Spleen (tissue), 11 donors: ENCODE results near the gene IQGAP2. TPM values are rescaled to one million over a fixed set of nuclear protein-coding genes. Genes with fewer than 3 reads are reported as not detected.

Experiments used
- DNase-seq: peaks from one replicate; pipeline ENCODE4 v3.0.0-alpha.2; 2020
- H3K27ac ChIP-seq, 8 donors: fragments of 200-600 bp; sonication (generic) in 7 of 8; 1 replicate in 4 of 8; 2 replicates in 4 of 8; pipeline versions ENCODE4 v1.5.0 to v1.8.0; 2016 to 2021; ENCODE audit warnings: inconsistent platforms in 4 of 8, mild to moderate bottlenecking in 4 of 8, moderate library complexity in 1 of 8
- H3K27me3 ChIP-seq, 7 donors: fragments of 200-600 bp; sonication (generic) in 6 of 7; replicated peaks in 1 of 7; 1 replicate in 4 of 7; 2 replicates in 3 of 7; pipeline versions ENCODE4 v1.5.0 to v1.8.0; 2016 to 2021; ENCODE audit warnings: inconsistent platforms in 3 of 7, mild to moderate bottlenecking in 1 of 7
- H3K36me3 ChIP-seq, 6 donors: fragments of 200-600 bp; sonication (generic) in 5 of 6; 1 replicate in 4 of 6; 2 replicates in 2 of 6; pipeline versions ENCODE4 v1.5.0 to v1.8.0; 2016 to 2021; ENCODE audit warnings: inconsistent platforms in 2 of 6
- H3K4me1 ChIP-seq, 6 donors: fragments of 200-600 bp; sonication (generic) in 5 of 6; 1 replicate in 3 of 6; 2 replicates in 3 of 6; pipeline versions ENCODE4 v1.5.0 to v1.8.0; 2016 to 2021; ENCODE audit warnings: inconsistent platforms in 3 of 6
- H3K4me3 ChIP-seq, 8 donors: fragments of 200-600 bp; sonication (generic) in 7 of 8; 1 replicate in 4 of 8; 2 replicates in 4 of 8; pipeline versions ENCODE4 v1.5.0 to v1.8.0; 2016 to 2021; ENCODE audit warnings: inconsistent platforms in 4 of 8, mild to moderate bottlenecking in 4 of 8, moderate library complexity in 2 of 8
- H3K9me3 ChIP-seq, 8 donors: fragments of 200-600 bp; sonication (generic) in 7 of 8; 1 replicate in 4 of 8; 2 replicates in 4 of 8; pipeline versions ENCODE4 v1.5.0 to v1.8.0; 2016 to 2021; ENCODE audit warnings: inconsistent platforms in 4 of 8
- CTCF ChIP-seq, 11 experiments: fragments of 200-600 bp in 7 of 11; fragments of 450-650 bp in 4 of 11; sonication (generic) in 4 of 11; IDR thresholded peaks in 8 of 11; conservative IDR thresholded peaks in 3 of 11; 1 replicate in 7 of 11; 2 replicates in 4 of 11; pipeline versions ENCODE4 v1.4.0 to v1.8.0; 2016 to 2021; ENCODE audit warnings: antibody characterized with exemption in 11 of 11, inconsistent platforms in 4 of 11, mild to moderate bottlenecking in 1 of 11
- POLR2A ChIP-seq, 3 donors: fragments of 450-650 bp; IDR thresholded peaks; one replicate each; pipeline ENCODE4 v1.5.1; 2017; ENCODE audit warnings: antibody characterized with exemption in 3 of 3, mild to moderate bottlenecking in 1 of 3
- POLR2AphosphoS5 ChIP-seq, 3 donors: sonication (generic); formaldehyde crosslinking; IDR thresholded peaks; one replicate each; pipeline ENCODE4 v1.5.1; 2017; ENCODE audit warnings: antibody characterized with exemption in 3 of 3
- WGBS, 5 donors: extraction: QIAGEN DNeasy Blood & Tissue Kit in 3 of 5; methylation state at CpG; one replicate each; pipeline versions ENCODE4 v1.1.5 to v1.1.7; 2013 to 2018; 5-methylcytosine and 5-hydroxymethylcytosine counted together
- intact Hi-C: fragments of 100-400 bp; cut with DNase I; formaldehyde crosslinking; loops from one replicate; pipeline ENCODE4 v1.15.0; 2023; ENCODE audit warnings: low total_unique reads
- polyA plus RNA-seq, 3 donors: library from polyadenylated mRNA; stranded (reverse); fragments of 200-250 nt; gene quantifications; one replicate each; pipeline ENCODE4 v1.2.1, GENCODE V29; 2013
- total RNA-seq, 7 donors: library from RNA; depleted of rRNA in 3 of 7; stranded (reverse); fragments of >200 nt in 3 of 7; fragmentation: NEBNext Ultra II Directional in 4 of 7; extraction: Animal tissue kit (Norgen Biotek cat#: 25700) in 4 of 7; gene quantifications; one replicate each; pipeline versions ENCODE4 v1.1.0 to v1.2.1, GENCODE V29; 2016 to 2021
- donor health status: healthy with polysubstance abuse.
- donor health status: DM: no; HTN: no; CAD: no; lungs with moderate emphysema.
- donor health status: DM: no; HTN: no; CAD: no.
- donor health status: Bipolar disorder and iron deficiency.
- donor health status: healthy.
- donor health status: DM: no; HTN: no; CAD: no.
- donor health status: DM: yes; HTN: yes; CAD: no.

Gene IQGAP2
- total and polyA plus RNA-seq, 10 donors: 9.3 to 83.6 (median 52.8) TPM

GRCh38 chr5:76500633-76501393 is 97.7 kb downstream of the IQGAP2 start:
- no peaks in the 10 kb centered on the region for H3K27me3 ChIP-seq
- no peak overlapping the region for H3K27ac ChIP-seq
- no peak overlapping the region for H3K4me3 ChIP-seq
- no peak for DNase-seq
- peaks cover 0 to 15% (median 0%) of the 10 kb centered on the region in 6 donors for H3K4me1 ChIP-seq
- TF ChIP-seq POLR2A (IDR thresholded peaks at IDR 0.05): no peak
- no peak for TF ChIP-seq CTCF (IDR thresholded peaks at IDR 0.05 in 8 of 11, conservative IDR thresholded peaks at IDR 0.05 in 3 of 11)
- no peak for TF ChIP-seq POLR2AphosphoS5 (IDR thresholded peaks at IDR 0.05)
- intact Hi-C loops: no loop called here
- no peaks in the 10 kb centered on the region for H3K9me3 ChIP-seq
- H3K36me3 ChIP-seq: no peaks in the 10 kb centered on the region
- WGBS, 5 donors: 76 to 89% (median 86%) methylated on average over 5 of the region's 5 CpGs

- no peak for DNase-seq
- Histone ChIP-seq H3K36me3 (no peaks in the 10 kb centered on the region), H3K9me3 (no peaks in the 10 kb centered on the region), H3K27ac (no peak overlapping the region), H3K27me3 (no peaks in the 10 kb centered on the region), H3K4me1 (peaks cover 0 to 15% (median 0%) of the 10 kb centered on the region in 6 donors), H3K4me3 (no peak overlapping the region)
- intact Hi-C loops: no loop called here
- WGBS, 5 donors: 70 to 79% (median 77%) methylated on average over 4 of the region's 4 CpGs
- TF ChIP-seq POLR2AphosphoS5 (IDR thresholded peaks at IDR 0.05) (no peak), CTCF (IDR thresholded peaks at IDR 0.05 in 8 of 11, conservative IDR thresholded peaks at IDR 0.05 in 3 of 11) (no peak), POLR2A (IDR thresholded peaks at IDR 0.05) (no peak)
These were observed 100.8 kb downstream of the IQGAP2 start for GRCh38 chr5:76503929-76504328.

GRCh38 chr5:76504901-76505564 is 101.9 kb downstream of the IQGAP2 start:
- Histone ChIP-seq H3K9me3 (no peaks in the 10 kb centered on the region), H3K4me1 (peaks cover 0 to 15% (median 0%) of the 10 kb centered on the region in 6 donors), H3K36me3 (peaks cover 0 to 1% (median 0%) of the 10 kb centered on the region in 6 donors), H3K4me3 (no peak overlapping the region), H3K27ac (no peak overlapping the region), H3K27me3 (no peaks in the 10 kb centered on the region)
- intact Hi-C loops: no loop called here
- TF ChIP-seq POLR2A (IDR thresholded peaks at IDR 0.05) (no peak), POLR2AphosphoS5 (IDR thresholded peaks at IDR 0.05) (no peak), CTCF (IDR thresholded peaks at IDR 0.05 in 8 of 11, conservative IDR thresholded peaks at IDR 0.05 in 3 of 11) (no peak)
- no peak for DNase-seq
- 78 to 93% (median 84%) methylated on average over 4 of the region's 4 CpGs for WGBS, 5 donors

- H3K4me3 ChIP-seq: no peak overlapping the region
- H3K27ac ChIP-seq: no peak overlapping the region
- peaks cover 0 to 11% (median 0%) of the 10 kb centered on the region in 6 donors for H3K36me3 ChIP-seq
- H3K27me3 ChIP-seq: no peaks in the 10 kb centered on the region
- no peak for TF ChIP-seq POLR2A (IDR thresholded peaks at IDR 0.05)
- TF ChIP-seq CTCF (IDR thresholded peaks at IDR 0.05 in 8 of 11, conservative IDR thresholded peaks at IDR 0.05 in 3 of 11): no peak
- TF ChIP-seq POLR2AphosphoS5 (IDR thresholded peaks at IDR 0.05): no peak
- peaks cover 0 to 10% (median 3%) of the 10 kb centered on the region in 8 donors for H3K9me3 ChIP-seq
- intact Hi-C loops: no loop called here
- 84 to 91% (median 87%) methylated on average over 1 of the region's 1 CpG for WGBS, 5 donors
- no peaks in the 10 kb centered on the region for H3K4me1 ChIP-seq
- DNase-seq: no peak
These were observed 110.4 kb downstream of the IQGAP2 start for GRCh38 chr5:76513476-76513875.
